Measurements from ENCODE around the gene ANKRD55. TPM values are rescaled to one million over a fixed set of nuclear protein-coding genes. Genes with fewer than 3 reads are reported as not detected.

The ANKRD55 gene
- total RNA-seq, 1 experiment from 2014 or later, result not detected

DNA sequence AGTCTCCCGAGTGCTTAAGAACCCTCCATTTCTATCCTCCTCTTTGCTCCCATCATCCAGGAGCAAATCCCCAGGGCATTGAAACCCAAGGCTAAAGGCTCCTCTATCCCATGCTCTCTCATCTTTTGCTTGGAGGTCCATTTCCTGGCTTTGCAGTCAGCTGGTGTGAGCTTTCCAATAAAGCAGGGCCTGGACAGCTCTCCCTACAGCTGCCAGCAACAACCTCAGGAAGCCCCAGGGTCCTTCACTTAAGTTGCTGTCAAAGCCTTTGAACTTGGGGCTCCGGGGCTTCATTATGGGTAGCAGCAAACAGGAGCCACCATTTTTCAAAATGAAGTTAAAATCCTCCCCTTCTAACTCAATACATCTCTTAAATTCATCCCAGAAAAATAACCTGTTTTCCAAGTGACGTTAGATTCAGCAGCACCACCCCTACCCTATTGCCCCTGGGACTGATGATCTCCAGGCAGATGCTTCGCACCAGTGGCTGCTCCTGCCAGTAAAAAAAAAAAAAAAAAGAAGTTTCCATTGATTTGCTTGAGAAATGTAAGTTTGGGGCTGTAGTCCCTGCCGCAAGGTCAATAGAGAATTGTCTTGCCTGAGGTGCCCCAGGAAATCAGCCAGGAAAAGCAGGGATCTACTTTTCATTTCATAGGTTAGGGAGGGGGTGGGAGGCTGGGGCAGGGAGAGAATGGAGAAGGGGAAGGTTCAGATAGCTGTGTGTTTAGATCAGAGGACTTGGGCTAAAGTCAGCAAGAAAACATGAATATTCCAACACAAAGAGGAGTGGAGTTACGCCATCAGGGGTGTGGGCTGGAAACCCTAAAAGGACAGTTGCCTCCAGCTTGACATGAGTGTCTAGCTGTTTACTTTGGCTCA lies 154.6 kb downstream of the ANKRD55 start:
- H3K27me3 Mint-ChIP-seq (ENCODE audit: insufficient read depth, unreplicated experiment), result no peaks in the 10 kb centered on the region
- TF ChIP-seq, protein P1, sequence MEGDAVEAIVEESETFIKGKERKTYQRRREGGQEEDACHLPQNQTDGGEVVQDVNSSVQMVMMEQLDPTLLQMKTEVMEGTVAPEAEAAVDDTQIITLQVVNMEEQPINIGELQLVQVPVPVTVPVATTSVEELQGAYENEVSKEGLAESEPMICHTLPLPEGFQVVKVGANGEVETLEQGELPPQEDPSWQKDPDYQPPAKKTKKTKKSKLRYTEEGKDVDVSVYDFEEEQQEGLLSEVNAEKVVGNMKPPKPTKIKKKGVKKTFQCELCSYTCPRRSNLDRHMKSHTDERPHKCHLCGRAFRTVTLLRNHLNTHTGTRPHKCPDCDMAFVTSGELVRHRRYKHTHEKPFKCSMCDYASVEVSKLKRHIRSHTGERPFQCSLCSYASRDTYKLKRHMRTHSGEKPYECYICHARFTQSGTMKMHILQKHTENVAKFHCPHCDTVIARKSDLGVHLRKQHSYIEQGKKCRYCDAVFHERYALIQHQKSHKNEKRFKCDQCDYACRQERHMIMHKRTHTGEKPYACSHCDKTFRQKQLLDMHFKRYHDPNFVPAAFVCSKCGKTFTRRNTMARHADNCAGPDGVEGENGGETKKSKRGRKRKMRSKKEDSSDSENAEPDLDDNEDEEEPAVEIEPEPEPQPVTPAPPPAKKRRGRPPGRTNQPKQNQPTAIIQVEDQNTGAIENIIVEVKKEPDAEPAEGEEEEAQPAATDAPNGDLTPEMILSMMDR (IDR thresholded peaks at IDR 0.05; ENCODE audit: unreplicated experiment), result no peak
- no TSS peak for BruUV-seq (replicated peaks)
- no peaks in the 10 kb centered on the region for H3K9me3 Mint-ChIP-seq (ENCODE audit: unreplicated experiment)
- H3K4me3 Mint-ChIP-seq (ENCODE audit: unreplicated experiment), result no peak overlapping the region
- POLR2A ChIA-PET, result interaction anchor here (0.6 to 1.1 kb wide), 3 partner anchors 20 to 83 kb away, joined by 3 read pairs; no protein-coding TSS in a partner anchor
- intact Hi-C loops (cut with micrococcal nuclease), result loop anchor here (10.0 kb wide), 1 partner anchor 126 kb away; no protein-coding TSS in a partner anchor
- peaks cover 4% of the 10 kb centered on the region for H3K36me3 Mint-ChIP-seq (ENCODE audit: insufficient read depth, unreplicated experiment)
- CTCF ChIA-PET, result interaction anchor here (0.6 to 1.0 kb wide), 4 partner anchors 13 to 80 kb away, joined by 3 to 4 read pairs (median 3); no protein-coding TSS in a partner anchor
- peaks cover 20% of the 10 kb centered on the region for H3K4me1 Mint-ChIP-seq (ENCODE audit: insufficient read depth, unreplicated experiment)
- H3K27ac Mint-ChIP-seq (ENCODE audit: low read depth, unreplicated experiment), result peak overlapping the region; percentile 85
- DNase-seq (ENCODE audit: unreplicated experiment), result peak; percentile 80

DNA sequence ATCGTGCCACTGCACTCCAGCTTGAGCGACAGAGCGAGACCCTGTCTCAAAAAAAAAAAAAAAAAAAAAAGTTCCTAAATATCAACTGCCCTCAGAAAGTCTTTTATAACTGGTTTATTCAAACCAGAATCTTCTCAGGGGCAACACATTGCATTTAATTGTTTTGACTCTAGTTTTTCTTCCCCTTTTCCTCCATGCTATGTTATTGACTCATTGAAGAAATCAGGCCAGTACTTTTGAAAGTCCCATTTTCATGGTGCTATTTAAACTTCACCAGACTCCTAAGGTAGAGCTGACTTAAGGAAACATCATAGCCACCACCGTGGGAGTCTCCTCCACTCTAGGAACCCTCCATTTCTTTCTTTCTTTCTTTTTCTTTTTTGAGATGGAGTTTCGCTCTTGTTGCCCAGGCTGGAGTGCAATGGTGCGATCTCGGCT lies 155.3 kb downstream of the ANKRD55 start:
- Mint-ChIP-seq H3K4me1 (ENCODE audit: insufficient read depth, unreplicated experiment) (peaks cover 20% of the 10 kb centered on the region), H3K27me3 (ENCODE audit: insufficient read depth, unreplicated experiment) (no peaks in the 10 kb centered on the region), H3K9me3 (ENCODE audit: unreplicated experiment) (no peaks in the 10 kb centered on the region), H3K4me3 (ENCODE audit: unreplicated experiment) (no peak overlapping the region), H3K36me3 (ENCODE audit: insufficient read depth, unreplicated experiment) (peaks cover 4% of the 10 kb centered on the region), H3K27ac (ENCODE audit: low read depth, unreplicated experiment) (no peak overlapping the region)
- TF ChIP-seq, protein P1 (IDR thresholded peaks at IDR 0.05; ENCODE audit: unreplicated experiment), result no peak
- no peak for DNase-seq (ENCODE audit: unreplicated experiment)
- intact Hi-C loops (cut with micrococcal nuclease), result loop anchor here (10.0 kb wide), 1 partner anchor 127 kb away; no protein-coding TSS in a partner anchor
- ChIA-PET CTCF (no interaction called here), POLR2A (no interaction called here)
- BruUV-seq (replicated peaks), result no TSS peak

DNA sequence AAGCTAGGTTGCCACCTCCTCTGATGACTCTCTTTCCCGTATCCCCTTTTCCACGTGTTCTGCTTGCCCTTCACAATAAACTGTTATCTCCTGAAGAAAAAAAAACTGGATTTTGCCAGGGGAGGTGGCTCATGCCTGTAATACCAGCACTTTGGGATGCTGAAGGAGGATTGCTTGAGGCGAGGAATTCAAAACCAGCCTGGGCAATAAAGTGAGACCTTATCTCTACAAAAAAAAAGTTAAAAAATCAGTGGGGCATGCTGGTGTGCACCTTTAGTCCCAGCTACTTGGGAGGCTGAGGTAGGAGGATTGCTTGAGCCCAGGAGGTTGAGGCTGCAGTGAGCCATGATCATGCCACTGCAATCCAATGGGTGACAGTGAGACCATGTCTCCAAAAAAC lies 156.6 kb downstream of the ANKRD55 start:
- no peak overlapping the region for H3K27ac Mint-ChIP-seq (ENCODE audit: low read depth, unreplicated experiment)

DNA sequence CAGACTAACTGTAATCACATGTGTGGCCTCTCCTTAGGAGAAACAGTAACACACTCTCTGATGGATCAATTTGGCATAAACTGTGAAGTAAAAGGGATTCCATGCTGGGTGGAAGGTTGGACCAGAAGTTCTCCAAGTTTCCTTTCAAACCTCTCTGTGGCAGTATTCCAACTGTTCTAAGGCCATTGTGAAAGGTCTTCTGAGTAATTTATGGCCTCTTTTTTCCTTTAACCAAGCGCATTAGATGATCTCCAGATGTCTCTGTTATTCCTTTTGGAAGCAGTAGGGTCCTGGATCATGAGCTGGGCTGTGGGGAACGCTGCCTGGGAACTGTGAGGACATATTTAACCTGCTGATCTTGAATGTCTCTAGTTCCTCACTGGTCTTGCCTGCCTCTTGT lies 157.8 kb downstream of the ANKRD55 start:
- no TSS peak for BruUV-seq (replicated peaks)
- no peak for DNase-seq (ENCODE audit: unreplicated experiment)
- Mint-ChIP-seq H3K4me1 (ENCODE audit: insufficient read depth, unreplicated experiment) (peaks cover 9% of the 10 kb centered on the region), H3K4me3 (ENCODE audit: unreplicated experiment) (no peak overlapping the region), H3K27ac (ENCODE audit: low read depth, unreplicated experiment) (no peak overlapping the region), H3K36me3 (ENCODE audit: insufficient read depth, unreplicated experiment) (peaks cover 4% of the 10 kb centered on the region), H3K27me3 (ENCODE audit: insufficient read depth, unreplicated experiment) (no peaks in the 10 kb centered on the region), H3K9me3 (ENCODE audit: unreplicated experiment) (no peaks in the 10 kb centered on the region)
- POLR2A ChIA-PET, result interaction anchor here (0.8 kb wide), 1 partner anchor 11 kb away, joined by 3 read pairs; no protein-coding TSS in a partner anchor
- CTCF ChIA-PET, result interaction anchor here (0.8 kb wide), 1 partner anchor 125 kb away, joined by 3 read pairs; no protein-coding TSS in a partner anchor
- intact Hi-C loops (cut with micrococcal nuclease), result loop anchor here (10.0 kb wide), 1 partner anchor 129 kb away; no protein-coding TSS in a partner anchor
- TF ChIP-seq, protein P1 (IDR thresholded peaks at IDR 0.05; ENCODE audit: unreplicated experiment), result no peak

More for the DNA sequence above, 156.6 kb downstream of the ANKRD55 start:
- Mint-ChIP-seq H3K4me1 (ENCODE audit: insufficient read depth, unreplicated experiment) (peaks cover 20% of the 10 kb centered on the region), H3K27me3 (ENCODE audit: insufficient read depth, unreplicated experiment) (no peaks in the 10 kb centered on the region), H3K4me3 (ENCODE audit: unreplicated experiment) (no peak overlapping the region), H3K36me3 (ENCODE audit: insufficient read depth, unreplicated experiment) (peaks cover 4% of the 10 kb centered on the region), H3K9me3 (ENCODE audit: unreplicated experiment) (no peaks in the 10 kb centered on the region)
- intact Hi-C loops (cut with micrococcal nuclease), result loop anchor here (10.0 kb wide), 1 partner anchor 128 kb away; no protein-coding TSS in a partner anchor
- no TSS peak for BruUV-seq (replicated peaks)
- POLR2A ChIA-PET, result no interaction called here
- DNase-seq (ENCODE audit: unreplicated experiment), result no peak
- TF ChIP-seq, protein P1 (IDR thresholded peaks at IDR 0.05; ENCODE audit: unreplicated experiment), result no peak
- CTCF ChIA-PET, result no interaction called here
